Measurements from ENCODE around the gene RIMS4. TPM values are rescaled to one million over a fixed set of nuclear protein-coding genes. Genes with fewer than 3 reads are reported as not detected.

The RIMS4 gene
- total and polyA plus RNA-seq, 9 donors = 5.7 to 13.2 (median 10.1) TPM

- Histone ChIP-seq H3K4me1 (ENCODE audit: control insufficient read depth, insufficient read depth, low read length) (peaks cover 5% of the 10 kb centered on the region), H3K4me3 (ENCODE audit: low read length) (no peak overlapping the region), H3K9me3 (replicated peaks; ENCODE audit: control insufficient read depth, low read depth, low read length) (no peaks in the 10 kb centered on the region), H3K36me3 (ENCODE audit: control insufficient read depth, insufficient read depth, low read length) (no peaks in the 10 kb centered on the region), H3K27ac (ENCODE audit: low read length) (no peak overlapping the region), H3K27me3 (ENCODE audit: control insufficient read depth, insufficient read depth, low read length) (peaks cover 11% of the 10 kb centered on the region)
- no peak for DNase-seq
- 97% methylated on average over 6 of the region's 9 CpGs for WGBS (ENCODE audit: insufficient coverage)
Measured at GRCh38 chr20:44723798-44724362, 86.5 kb downstream of the RIMS4 start.

- Histone ChIP-seq H3K9me3 (replicated peaks; ENCODE audit: control insufficient read depth, low read depth, low read length) (no peaks in the 10 kb centered on the region), H3K27ac (ENCODE audit: low read length) (no peak overlapping the region), H3K4me1 (ENCODE audit: control insufficient read depth, insufficient read depth, low read length) (peaks cover 2% of the 10 kb centered on the region), H3K4me3 (ENCODE audit: low read length) (no peak overlapping the region), H3K36me3 (ENCODE audit: control insufficient read depth, insufficient read depth, low read length) (no peaks in the 10 kb centered on the region), H3K27me3 (ENCODE audit: control insufficient read depth, insufficient read depth, low read length) (peaks cover 11% of the 10 kb centered on the region)
- no peak for DNase-seq
- WGBS (ENCODE audit: insufficient coverage) = 48% methylated on average over 6 of the region's 7 CpGs
Measured at GRCh38 chr20:44723391-44723790, 87.0 kb downstream of the RIMS4 start.

GRCh38 chr20:44722990-44723389, 87.4 kb downstream of the RIMS4 start:
- no peaks in the 10 kb centered on the region for H3K36me3 ChIP-seq (ENCODE audit: control insufficient read depth, insufficient read depth, low read length)
- no peak overlapping the region for H3K4me3 ChIP-seq (ENCODE audit: low read length)
- DNase-seq = no peak
- H3K27ac ChIP-seq (ENCODE audit: low read length) = no peak overlapping the region
- WGBS (ENCODE audit: insufficient coverage) = 0% methylated on average over 1 of the region's 2 CpGs
- H3K27me3 ChIP-seq (ENCODE audit: control insufficient read depth, insufficient read depth, low read length) = peaks cover 11% of the 10 kb centered on the region
- no peaks in the 10 kb centered on the region for H3K4me1 ChIP-seq (ENCODE audit: control insufficient read depth, insufficient read depth, low read length)
- no peaks in the 10 kb centered on the region for H3K9me3 ChIP-seq (replicated peaks; ENCODE audit: control insufficient read depth, low read depth, low read length)

DNA sequence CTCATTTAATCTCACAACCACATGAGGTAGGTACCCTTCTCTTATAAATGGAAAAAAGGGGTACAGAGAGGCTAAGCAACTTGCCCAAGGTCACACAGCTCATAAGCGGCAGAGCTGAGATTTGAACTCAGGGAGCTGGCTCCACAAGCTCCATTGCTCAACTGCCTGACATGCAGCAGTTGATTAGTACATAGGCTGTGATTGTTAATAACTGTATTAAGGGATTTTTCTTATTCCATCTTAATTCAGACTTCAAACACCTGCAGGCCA, 88.6 kb downstream of the RIMS4 start:
- no peaks in the 10 kb centered on the region for H3K9me3 ChIP-seq (replicated peaks; ENCODE audit: control insufficient read depth, low read depth, low read length)
- WGBS (ENCODE audit: insufficient coverage) = no CpG with 5 or more reads among the region's 1 CpG
- H3K27me3 ChIP-seq (ENCODE audit: control insufficient read depth, insufficient read depth, low read length) = peaks cover 11% of the 10 kb centered on the region
- no peak for DNase-seq
- no peaks in the 10 kb centered on the region for H3K36me3 ChIP-seq (ENCODE audit: control insufficient read depth, insufficient read depth, low read length)
- no peaks in the 10 kb centered on the region for H3K4me1 ChIP-seq (ENCODE audit: control insufficient read depth, insufficient read depth, low read length)
- no peak overlapping the region for H3K27ac ChIP-seq (ENCODE audit: low read length)
- H3K4me3 ChIP-seq (ENCODE audit: low read length) = no peak overlapping the region

DNA sequence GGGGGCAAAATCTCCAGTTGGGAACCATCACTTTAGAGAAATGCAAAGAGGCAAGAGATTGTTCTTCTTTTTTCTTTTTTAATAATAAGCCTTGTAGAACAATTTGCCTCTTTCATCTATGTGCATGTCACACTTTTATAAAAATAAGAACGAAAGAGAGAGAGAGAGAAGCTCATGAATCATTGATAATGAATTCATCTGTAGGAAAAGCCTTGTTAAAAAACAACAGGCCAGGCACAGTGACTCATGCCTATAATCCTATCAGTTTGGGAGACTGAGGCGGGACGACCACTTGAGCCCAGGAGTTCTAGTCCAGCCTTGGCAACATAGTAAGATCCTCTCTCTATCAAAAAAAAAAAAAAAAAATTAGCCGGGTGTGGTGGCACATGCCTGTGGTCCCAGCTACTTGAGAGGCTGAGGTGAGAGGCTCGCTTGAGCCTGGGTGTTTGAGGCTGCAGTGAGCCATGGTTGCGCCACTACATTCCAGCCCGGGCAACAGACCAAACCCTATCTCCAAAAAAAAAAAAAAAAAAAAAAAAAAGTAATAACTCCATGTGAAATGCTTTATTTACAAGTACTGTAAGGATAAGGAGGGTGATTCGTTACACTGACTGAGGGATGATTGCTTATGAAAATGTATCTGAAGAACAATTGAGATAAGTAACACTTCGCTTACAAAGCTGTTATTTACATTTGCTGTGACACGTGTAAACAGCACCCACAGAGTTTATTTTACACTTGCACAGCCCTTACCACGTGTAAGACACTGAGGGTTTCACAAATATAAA, 89.2 kb downstream of the RIMS4 start:
- Histone ChIP-seq H3K27ac (ENCODE audit: low read length) (no peak overlapping the region), H3K36me3 (ENCODE audit: control insufficient read depth, insufficient read depth, low read length) (no peaks in the 10 kb centered on the region), H3K9me3 (replicated peaks; ENCODE audit: control insufficient read depth, low read depth, low read length) (no peaks in the 10 kb centered on the region), H3K4me3 (ENCODE audit: low read length) (no peak overlapping the region), H3K4me1 (ENCODE audit: control insufficient read depth, insufficient read depth, low read length) (peaks cover 2% of the 10 kb centered on the region), H3K27me3 (ENCODE audit: control insufficient read depth, insufficient read depth, low read length) (peaks cover 11% of the 10 kb centered on the region)
- WGBS (ENCODE audit: insufficient coverage) = no CpG with 5 or more reads among the region's 11 CpGs
- no peak for DNase-seq

DNA sequence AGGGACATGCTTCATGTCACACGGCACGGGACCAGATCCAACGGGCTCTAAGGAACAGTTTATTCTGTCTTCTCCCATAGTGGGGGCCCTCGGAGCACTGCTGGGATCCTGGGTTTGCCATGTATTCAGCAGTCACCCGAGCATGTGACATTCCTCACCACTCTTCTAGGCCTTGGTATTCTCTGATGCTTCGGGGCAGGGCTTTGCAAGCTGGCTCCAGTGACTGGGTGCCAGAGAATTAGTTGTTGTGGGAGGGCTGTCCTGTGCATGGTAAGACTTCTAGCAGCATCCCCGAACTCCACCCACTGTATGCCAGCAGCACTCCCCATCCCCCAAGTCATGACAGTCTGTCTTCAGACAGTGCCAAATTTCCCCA, 89.7 kb downstream of the RIMS4 start:
- no peaks in the 10 kb centered on the region for H3K36me3 ChIP-seq (ENCODE audit: control insufficient read depth, insufficient read depth, low read length)
- no peak for DNase-seq
- H3K27ac ChIP-seq (ENCODE audit: low read length) = no peak overlapping the region
- H3K4me3 ChIP-seq (ENCODE audit: low read length) = no peak overlapping the region
- WGBS (ENCODE audit: insufficient coverage) = 34% methylated on average over 5 of the region's 7 CpGs
- H3K27me3 ChIP-seq (ENCODE audit: control insufficient read depth, insufficient read depth, low read length) = peaks cover 8% of the 10 kb centered on the region
- H3K4me1 ChIP-seq (ENCODE audit: control insufficient read depth, insufficient read depth, low read length) = peaks cover 6% of the 10 kb centered on the region
- no peaks in the 10 kb centered on the region for H3K9me3 ChIP-seq (replicated peaks; ENCODE audit: control insufficient read depth, low read depth, low read length)

DNA sequence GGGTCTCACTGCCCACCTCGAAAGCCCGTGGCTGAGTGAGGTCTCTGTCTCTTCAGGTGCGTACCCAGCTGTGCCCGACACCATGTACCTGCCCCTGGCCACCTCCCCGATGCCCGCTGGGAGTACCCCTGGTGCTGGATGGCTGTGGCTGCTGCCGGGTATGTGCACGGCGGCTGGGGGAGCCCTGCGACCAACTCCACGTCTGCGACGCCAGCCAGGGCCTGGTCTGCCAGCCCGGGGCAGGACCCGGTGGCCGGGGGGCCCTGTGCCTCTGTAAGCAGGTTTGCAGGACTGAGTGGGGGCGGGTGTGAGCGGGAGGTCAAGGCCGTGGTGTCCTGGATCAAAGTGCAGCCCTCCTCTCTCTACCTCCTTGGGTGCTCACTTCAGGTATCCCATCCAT, 90.5 kb downstream of the RIMS4 start:
- no peak for DNase-seq
- Histone ChIP-seq H3K4me3 (ENCODE audit: low read length) (no peak overlapping the region), H3K9me3 (replicated peaks; ENCODE audit: control insufficient read depth, low read depth, low read length) (no peaks in the 10 kb centered on the region), H3K27ac (ENCODE audit: low read length) (no peak overlapping the region), H3K4me1 (ENCODE audit: control insufficient read depth, insufficient read depth, low read length) (peaks cover 13% of the 10 kb centered on the region), H3K27me3 (ENCODE audit: control insufficient read depth, insufficient read depth, low read length) (peaks cover 8% of the 10 kb centered on the region), H3K36me3 (ENCODE audit: control insufficient read depth, insufficient read depth, low read length) (no peaks in the 10 kb centered on the region)
- 90% methylated on average over 16 of the region's 19 CpGs for WGBS (ENCODE audit: insufficient coverage)

GRCh38 chr20:44717986-44718385, 92.4 kb downstream of the RIMS4 start:
- Histone ChIP-seq H3K9me3 (replicated peaks; ENCODE audit: control insufficient read depth, low read depth, low read length) (no peaks in the 10 kb centered on the region), H3K4me1 (ENCODE audit: control insufficient read depth, insufficient read depth, low read length) (peaks cover 21% of the 10 kb centered on the region), H3K36me3 (ENCODE audit: control insufficient read depth, insufficient read depth, low read length) (no peaks in the 10 kb centered on the region), H3K27me3 (ENCODE audit: control insufficient read depth, insufficient read depth, low read length) (no peaks in the 10 kb centered on the region), H3K27ac (ENCODE audit: low read length) (no peak overlapping the region), H3K4me3 (ENCODE audit: low read length) (no peak overlapping the region)
- 56% methylated on average over 6 of the region's 10 CpGs for WGBS (ENCODE audit: insufficient coverage)
- DNase-seq = no peak

- H3K9me3 ChIP-seq (replicated peaks; ENCODE audit: control insufficient read depth, low read depth, low read length) = no peaks in the 10 kb centered on the region
- no peak for DNase-seq
- 82% methylated on average over 11 of the region's 13 CpGs for WGBS (ENCODE audit: insufficient coverage)
- peaks cover 21% of the 10 kb centered on the region for H3K4me1 ChIP-seq (ENCODE audit: control insufficient read depth, insufficient read depth, low read length)
- no peak overlapping the region for H3K4me3 ChIP-seq (ENCODE audit: low read length)
- no peaks in the 10 kb centered on the region for H3K27me3 ChIP-seq (ENCODE audit: control insufficient read depth, insufficient read depth, low read length)
- H3K36me3 ChIP-seq (ENCODE audit: control insufficient read depth, insufficient read depth, low read length) = no peaks in the 10 kb centered on the region
- no peak overlapping the region for H3K27ac ChIP-seq (ENCODE audit: low read length)
Measured at GRCh38 chr20:44716309-44717106, 93.8 kb downstream of the RIMS4 start.

DNA sequence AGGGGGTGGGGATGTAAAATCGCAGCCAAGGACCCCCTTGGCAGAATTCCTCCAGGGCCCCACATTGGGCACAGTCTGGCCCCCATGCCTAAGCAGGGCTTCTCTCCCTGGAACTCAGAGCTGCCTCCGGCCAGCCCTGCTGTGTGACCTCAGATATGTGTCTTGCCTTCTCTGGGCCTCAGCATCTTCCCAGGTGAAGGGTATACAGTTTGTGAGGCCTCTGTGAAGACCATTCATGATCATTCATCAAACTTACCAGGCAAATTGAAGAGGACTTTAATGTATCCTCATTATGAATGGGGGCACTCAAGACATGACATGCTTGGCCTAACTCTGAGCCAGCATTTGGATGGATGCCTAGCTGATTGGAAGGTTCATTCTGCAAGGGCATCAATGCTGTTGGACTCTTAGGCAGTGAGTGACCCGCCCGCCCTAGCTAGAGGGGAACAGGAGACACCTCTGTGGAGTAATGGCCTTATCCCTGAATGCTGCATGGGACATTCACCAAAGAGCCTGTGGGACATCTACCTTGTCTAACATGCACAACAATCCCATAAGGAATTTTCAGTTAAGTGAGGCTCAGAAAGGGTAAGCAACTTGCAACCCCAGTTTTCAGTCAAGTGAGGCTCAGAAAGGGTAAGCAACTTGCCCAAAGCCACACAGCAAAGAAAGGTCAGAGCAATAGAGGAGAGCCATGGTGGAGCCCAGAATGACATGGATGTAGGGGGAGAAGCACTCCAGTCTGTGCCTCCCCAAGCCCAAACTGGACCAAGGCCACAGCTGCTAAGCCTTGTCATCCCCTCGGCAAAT, 94.6 kb downstream of the RIMS4 start:
- Histone ChIP-seq H3K4me1 (ENCODE audit: control insufficient read depth, insufficient read depth, low read length) (peaks cover 21% of the 10 kb centered on the region), H3K27ac (ENCODE audit: low read length) (no peak overlapping the region)
- 88% methylated on average over 4 of the region's 5 CpGs for WGBS (ENCODE audit: insufficient coverage)

More for the DNA sequence above, 94.6 kb downstream of the RIMS4 start:
- DNase-seq = no peak
- Histone ChIP-seq H3K27me3 (ENCODE audit: control insufficient read depth, insufficient read depth, low read length) (no peaks in the 10 kb centered on the region), H3K4me3 (ENCODE audit: low read length) (no peak overlapping the region), H3K9me3 (replicated peaks; ENCODE audit: control insufficient read depth, low read depth, low read length) (no peaks in the 10 kb centered on the region), H3K36me3 (ENCODE audit: control insufficient read depth, insufficient read depth, low read length) (no peaks in the 10 kb centered on the region)

Data from muscle of leg (tissue), 11 donors.